H1 (cell line): ENCODE measurements around the gene GNAS. TPM values are rescaled to one million over a fixed set of nuclear protein-coding genes. Genes with fewer than 3 reads are reported as not detected.

ENCODE experiments used
- CTCF ChIA-PET: fragments of 300-600 bp; sonication (Branson Sonifier 250); formaldehyde crosslinking; loops from one replicate; lab custom pipeline; 2021; ENCODE audit not compliant: partially characterized antibody; lab: Charles Lee
- POLR2A ChIA-PET: fragments of 300-600 bp; sonication (Branson Sonifier 250); formaldehyde crosslinking; loops from one replicate; lab custom pipeline; 2021; ENCODE audit warnings: inconsistent platforms; ENCODE audit not compliant: partially characterized antibody; lab: Charles Lee
- DNase-seq, 2 experiments: peaks; one replicate each; pipeline versions ENCODE4 v3.0.0 to v3.0.0-alpha.2; 2010 to 2022; ENCODE audit warnings: low spot score in 2 of 2, low read depth in 1 of 2, mixed read lengths in 1 of 2
- FAIRE-seq: peaks from 2 replicates; lab custom pipeline; 2011; peaks lifted over from hg19 to GRCh38; lab: Jason Lieb, UNC
- H2AFZ ChIP-seq: 2 replicates; pipeline ENCODE4 v1.8.1; 2012; ENCODE audit warnings: low read length, inconsistent platforms
- H2AK5ac ChIP-seq: 2 replicates; pipeline ENCODE4 v1.6.1; 2013; ENCODE audit warnings: low read depth, low read length
- H2BK120ac ChIP-seq: replicated peaks from 2 replicates; pipeline ENCODE3; 2013; ENCODE audit warnings: low read depth, low read length, inconsistent platforms
- H2BK12ac ChIP-seq: 2 replicates; pipeline ENCODE4 v1.6.1; 2013; ENCODE audit warnings: low read depth, low read length
- H2BK15ac ChIP-seq: 2 replicates; pipeline ENCODE4 v1.6.1; 2013; ENCODE audit warnings: low read length
- H2BK20ac ChIP-seq: 2 replicates; pipeline ENCODE4 v1.6.1; 2013; ENCODE audit warnings: low read length
- H2BK5ac ChIP-seq: 2 replicates; pipeline ENCODE4 v1.6.1; 2013; ENCODE audit warnings: low read depth, low read length
- H3K14ac ChIP-seq: 2 replicates; pipeline ENCODE4 v1.6.1; 2013; ENCODE audit warnings: inconsistent platforms; ENCODE audit not compliant: insufficient read length
- H3K18ac ChIP-seq: 2 replicates; pipeline ENCODE4 v1.6.1; 2013; ENCODE audit warnings: low read length; ENCODE audit errors: extremely low read depth
- H3K23ac ChIP-seq: 2 replicates; pipeline ENCODE4 v1.6.1; 2013; ENCODE audit warnings: inconsistent platforms; ENCODE audit not compliant: insufficient read length
- H3K23me2 ChIP-seq: 2 replicates; pipeline ENCODE4 v1.6.1; 2013; ENCODE audit warnings: low read depth, low read length
- H3K27ac ChIP-seq: 2 replicates; pipeline ENCODE4 v1.6.1; 2011; ENCODE audit warnings: low read depth, low read length, inconsistent platforms
- H3K27me3 ChIP-seq, 4 experiments: replicated peaks in 1 of 4; 1 replicate in 1 of 4; 2 replicates in 3 of 4; pipeline versions ENCODE4 v1.6.1 to v1.8.1; 2011 to 2013; ENCODE audit warnings: low read length in 3 of 4, mild to moderate bottlenecking in 3 of 4, inconsistent platforms in 2 of 4, mixed read lengths in 2 of 4, moderate library complexity in 1 of 4; ENCODE audit not compliant: control insufficient read depth in 3 of 4, insufficient read depth in 3 of 4; ENCODE audit errors: extremely low read depth in 1 of 4
- H3K36me3 ChIP-seq, 4 experiments: 2 replicates each; pipeline versions ENCODE4 v1.6.1 to v1.8.1; 2011 to 2013; ENCODE audit warnings: mild to moderate bottlenecking in 4 of 4, low read length in 3 of 4, moderate library complexity in 2 of 4, control low read depth in 1 of 4, inconsistent platforms in 1 of 4; ENCODE audit not compliant: insufficient read depth in 4 of 4, control insufficient read depth in 2 of 4
- H3K4ac ChIP-seq: replicated peaks from 2 replicates; pipeline ENCODE3; 2013; ENCODE audit warnings: low read length, low read depth, mixed read lengths, inconsistent platforms; ENCODE audit not compliant: insufficient read length
- H3K4me1 ChIP-seq, 4 experiments: replicated peaks in 1 of 4; 1 replicate in 1 of 4; 2 replicates in 3 of 4; pipeline versions ENCODE4 v1.6.1 to v1.8.1; 2011 to 2013; ENCODE audit warnings: low read length in 3 of 4, inconsistent platforms in 2 of 4, mixed read lengths in 1 of 4; ENCODE audit not compliant: insufficient read depth in 4 of 4, control insufficient read depth in 3 of 4
- H3K4me2 ChIP-seq, 2 experiments: 2 replicates each; pipeline versions ENCODE4 v1.6.1 to v1.8.1; 2011 to 2013; ENCODE audit warnings: low read depth in 2 of 2, low read length in 2 of 2, control low read depth in 1 of 2, inconsistent platforms in 1 of 2, mild to moderate bottlenecking in 1 of 2; ENCODE audit not compliant: insufficient read depth in 1 of 2
- H3K4me3 ChIP-seq, 4 experiments: fragments of 200-600, 300-600 bp in 1 of 4; sonication (generic), shearing (Covaris generic), sonication (Bioruptor Twin) in 1 of 4; 2 replicates each; pipeline versions ENCODE4 v1.5.1 to v1.8.1; 2011 to 2016; ENCODE audit warnings: low read length in 4 of 4, low read depth in 3 of 4, control low read depth in 2 of 4, inconsistent platforms in 2 of 4, mild to moderate bottlenecking in 2 of 4, mixed read lengths in 1 of 4, moderate library complexity in 1 of 4; ENCODE audit not compliant: insufficient read depth in 2 of 4; ENCODE audit errors: extremely low read depth in 1 of 4
- H3K56ac ChIP-seq: replicated peaks from 2 replicates; pipeline ENCODE3; 2013; ENCODE audit warnings: low read depth, mild to moderate bottlenecking, mixed read lengths, low read length, inconsistent platforms; ENCODE audit not compliant: insufficient read length
- H3K79me1 ChIP-seq: 2 replicates; pipeline ENCODE4 v1.6.1; 2013; ENCODE audit warnings: low read depth, low read length, control low read depth
- H3K79me2 ChIP-seq, 2 experiments: 2 replicates each; pipeline versions ENCODE4 v1.6.1 to v1.8.1; 2012 to 2013; ENCODE audit warnings: low read length in 2 of 2, mild to moderate bottlenecking in 2 of 2, inconsistent platforms in 1 of 2; ENCODE audit not compliant: insufficient read depth in 2 of 2, control insufficient read depth in 1 of 2
- H3K9ac ChIP-seq, 4 experiments: replicated peaks in 1 of 4; 1 replicate in 1 of 4; 2 replicates in 3 of 4; pipeline versions ENCODE4 v1.6.1 to v1.8.1; 2011 to 2013; ENCODE audit warnings: low read depth in 3 of 4, low read length in 3 of 4, control low read depth in 2 of 4, mild to moderate bottlenecking in 2 of 4, moderate library complexity in 2 of 4, inconsistent platforms in 1 of 4; ENCODE audit errors: extremely low read depth in 1 of 4
- H3K9me3 ChIP-seq, 2 experiments: 2 replicates each; pipeline versions ENCODE4 v1.6.1 to v1.8.1; 2012 to 2013; ENCODE audit warnings: mild to moderate bottlenecking in 2 of 2, moderate library complexity in 2 of 2, control low read depth in 1 of 2, inconsistent platforms in 1 of 2, low read depth in 1 of 2, low read length in 1 of 2, mixed read lengths in 1 of 2; ENCODE audit not compliant: insufficient read depth in 2 of 2
- H4K20me1 ChIP-seq, 2 experiments: replicated peaks in 1 of 2; 2 replicates each; pipeline versions ENCODE3 to v1.8.1; 2011 to 2013; ENCODE audit warnings: inconsistent platforms in 2 of 2, low read length in 2 of 2, mild to moderate bottlenecking in 1 of 2; ENCODE audit not compliant: insufficient read depth in 2 of 2, control insufficient read depth in 1 of 2
- H4K5ac ChIP-seq: 2 replicates; pipeline ENCODE4 v1.6.1; 2013; ENCODE audit warnings: low read length, low read depth, mixed read lengths, inconsistent platforms; ENCODE audit not compliant: insufficient read length
- H4K8ac ChIP-seq: 2 replicates; pipeline ENCODE4 v1.8.0; 2013; ENCODE audit warnings: mild to moderate bottlenecking, moderate library complexity, low read length, inconsistent platforms; ENCODE audit not compliant: insufficient read depth; ENCODE audit errors: extremely low read depth
- H4K91ac ChIP-seq: replicated peaks from 2 replicates; pipeline ENCODE3; 2013; ENCODE audit warnings: low read length, mixed read lengths, inconsistent platforms; ENCODE audit not compliant: insufficient read length
- CHD1 ChIP-seq: IDR thresholded peaks from 2 replicates; pipeline ENCODE4 v1.6.1; 2012; ENCODE audit warnings: low read depth, low read length, improper control_type of control experiment
- KDM5A ChIP-seq: fragments of 200-600 bp; IDR thresholded peaks from 2 replicates; pipeline ENCODE4 v1.7.1; 2012; ENCODE audit warnings: mild to moderate bottlenecking, low read length, inconsistent platforms, mixed read lengths
- POLR2A ChIP-seq, 2 experiments: IDR thresholded peaks; 1 replicate in 1 of 2; 2 replicates in 1 of 2; pipeline ENCODE4 v1.6.1; 2011; ENCODE audit warnings: low read depth in 2 of 2, low read length in 2 of 2, mild to moderate bottlenecking in 2 of 2; ENCODE audit errors: control extremely low read depth in 1 of 2
- RAD21 ChIP-seq, 2 experiments: IDR thresholded peaks in 1 of 2; conservative IDR thresholded peaks in 1 of 2; 2 replicates each; pipeline ENCODE4 v1.6.1; 2011; ENCODE audit warnings: low read depth in 2 of 2, low read length in 2 of 2, improper control_type of control experiment in 1 of 2, inconsistent platforms in 1 of 2, mild to moderate bottlenecking in 1 of 2, moderate library complexity in 1 of 2
- WGBS, 2 experiments: shearing (Covaris generic) in 1 of 2; methylation state at CpG; one replicate each; pipeline versions ENCODE4 v1.1.6 to v1.1.7; 2013 to 2015; ENCODE audit warnings: low lambda C conversion rate in 2 of 2, mixed read lengths in 2 of 2, inconsistent platforms in 1 of 2, low coverage in 1 of 2, missing lambda C conversion rate in 1 of 2; ENCODE audit not compliant: insufficient replicate concordance in 2 of 2, insufficient coverage in 1 of 2, insufficient read length in 1 of 2; ENCODE audit errors: extremely low coverage in 1 of 2, missing lambda C conversion rate in 1 of 2; 5-methylcytosine and 5-hydroxymethylcytosine counted together
- polyA plus RNA-seq, 7 experiments: library from polyadenylated mRNA; depleted of rRNA in 3 of 7; stranded (reverse) in 5 of 7; unstranded in 2 of 7; fragments of >200 nt in 5 of 7; fragments of 200-250 nt in 2 of 7; gene quantifications; 1 replicate in 5 of 7; 2 replicates in 1 of 7; 4 replicates in 1 of 7; pipeline versions ENCODE4 v1.2.1 to v1.2.3, GENCODE V29; 2011 to 2013; ENCODE audit warnings: missing spikeins in 2 of 7, mixed read lengths in 2 of 7
- total RNA-seq: library from RNA; stranded (reverse); fragmentation: NEBNext Ultra II Directional; extraction: Animal tissue kit (Norgen Biotek cat#: 25700); gene quantifications from 2 replicates; pipeline ENCODE4 v1.2.1, GENCODE V29; 2021
- TF ChIP-seq, protein P1 (sequence below): IDR thresholded peaks from 2 replicates; pipeline ENCODE4 v1.6.1; 2012; ENCODE audit warnings: low read length, inconsistent platforms

Gene GNAS
- total and polyA plus RNA-seq, 2 of the 8 experiments (the other 6 are each of a cell fraction or from before 2014, with no cell fraction given) = 989 to 1,613 TPM

GRCh38 chr20:58847463-58847862, 5.1 kb upstream of the GNAS start:
- no peak for DNase-seq
- Histone ChIP-seq H3K9me3 (no peaks in the 10 kb centered on the region), H2AFZ (no peak overlapping the region), H3K4ac (no peak overlapping the region), H2BK15ac (no peak overlapping the region), H3K56ac (no peak overlapping the region), H4K91ac (no peak overlapping the region), H3K27me3 (peaks cover 0 to 16% (median 12%) of the 10 kb centered on the region in 4 experiments; a peak in 5 of 7 replicates), H3K4me1 (peaks cover 16 to 43% (median 26%) of the 10 kb centered on the region in 4 experiments), H3K27ac (no peak overlapping the region), H3K36me3 (peaks cover 0 to 35% (median 3%) of the 10 kb centered on the region in 4 experiments; a peak in 5 of 8 replicates), H2BK5ac (no peak overlapping the region), H3K79me1 (peaks cover 7% of the 10 kb centered on the region; the same call in 1 of the 2 replicates), H2BK12ac (no peak overlapping the region), H4K20me1 (peaks cover 7 to 15% of the 10 kb centered on the region in 2 experiments), H3K9ac (no peak overlapping the region), H3K14ac (no peak overlapping the region), H2BK20ac (no peak overlapping the region), H3K79me2 (peaks cover 49 to 81% of the 10 kb centered on the region in 2 experiments), H3K4me3 (peak overlapping the region in 1 of 4 experiments; percentile 75; a peak in 1 of 8 replicates), H2BK120ac (no peak overlapping the region), H2AK5ac (no peak overlapping the region), H3K4me2 (peak overlapping the region; percentile 1 to 98; a peak in 2 of 4 replicates), H3K18ac (no peak overlapping the region), H3K23me2 (peaks cover 20% of the 10 kb centered on the region), H3K23ac (no peak overlapping the region), H4K5ac (no peak overlapping the region), H4K8ac (no peak overlapping the region)
- CTCF ChIA-PET = interaction anchor here (0.8 to 1.0 kb wide), 3 partner anchors 76 to 335 kb away, joined by 3 read pairs; partner anchors contain the start of gene STX16
- POLR2A ChIA-PET = interaction anchor here (1.1 to 13.4 kb wide), 8 partner anchors 8 to 217 kb away, joined by 3 to 163 read pairs (median 6); partner anchors contain the start of gene STX16
- FAIRE-seq = no peak
- 76% methylated on average over 2 of the region's 2 CpGs; no CpG with 5 or more reads in 1 of the 2 experiments for WGBS, 2 experiments
- TF ChIP-seq POLR2A (IDR thresholded peaks at IDR 0.05; ENCODE audit: control extremely low read depth in 1 of 2, low read depth in 2 of 2, low read length in 2 of 2) (no peak), CHD1 (no peak), RAD21 (IDR thresholded peaks at IDR 0.05 in 1 of 2, conservative IDR thresholded peaks at IDR 0.05 in 1 of 2; ENCODE audit: low read depth in 2 of 2, low read length in 2 of 2) (no peak), KDM5A (no peak)
- TF ChIP-seq, protein P1, sequence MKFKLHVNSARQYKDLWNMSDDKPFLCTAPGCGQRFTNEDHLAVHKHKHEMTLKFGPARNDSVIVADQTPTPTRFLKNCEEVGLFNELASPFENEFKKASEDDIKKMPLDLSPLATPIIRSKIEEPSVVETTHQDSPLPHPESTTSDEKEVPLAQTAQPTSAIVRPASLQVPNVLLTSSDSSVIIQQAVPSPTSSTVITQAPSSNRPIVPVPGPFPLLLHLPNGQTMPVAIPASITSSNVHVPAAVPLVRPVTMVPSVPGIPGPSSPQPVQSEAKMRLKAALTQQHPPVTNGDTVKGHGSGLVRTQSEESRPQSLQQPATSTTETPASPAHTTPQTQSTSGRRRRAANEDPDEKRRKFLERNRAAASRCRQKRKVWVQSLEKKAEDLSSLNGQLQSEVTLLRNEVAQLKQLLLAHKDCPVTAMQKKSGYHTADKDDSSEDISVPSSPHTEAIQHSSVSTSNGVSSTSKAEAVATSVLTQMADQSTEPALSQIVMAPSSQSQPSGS = no peak
